OCI-LY7 (cell line): Measurements from ENCODE around the gene FYN.

Experiments used
- EZH2phosphoT487 ChIP-seq: fragments of 200-600 bp; sonication (generic); IDR thresholded peaks from 2 replicates; pipeline ENCODE4 v1.6.1; 2018; ENCODE audit warnings: low read depth, borderline replicate concordance, mild to moderate bottlenecking, mixed run types, antibody characterized with exemption, low read length, moderate library complexity, mixed read lengths
- TF ChIP-seq, protein P1 (sequence below): fragments of 200-600 bp; sonication (generic); conservative IDR thresholded peaks from 2 replicates; pipeline ENCODE4 v1.5.1; 2014; ENCODE audit warnings: mild to moderate bottlenecking, antibody characterized with exemption, low read length, moderate library complexity, mixed read lengths

GRCh38 chr6:111770263-111771093, 102.8 kb downstream of the FYN start:
- TF ChIP-seq, protein P1, sequence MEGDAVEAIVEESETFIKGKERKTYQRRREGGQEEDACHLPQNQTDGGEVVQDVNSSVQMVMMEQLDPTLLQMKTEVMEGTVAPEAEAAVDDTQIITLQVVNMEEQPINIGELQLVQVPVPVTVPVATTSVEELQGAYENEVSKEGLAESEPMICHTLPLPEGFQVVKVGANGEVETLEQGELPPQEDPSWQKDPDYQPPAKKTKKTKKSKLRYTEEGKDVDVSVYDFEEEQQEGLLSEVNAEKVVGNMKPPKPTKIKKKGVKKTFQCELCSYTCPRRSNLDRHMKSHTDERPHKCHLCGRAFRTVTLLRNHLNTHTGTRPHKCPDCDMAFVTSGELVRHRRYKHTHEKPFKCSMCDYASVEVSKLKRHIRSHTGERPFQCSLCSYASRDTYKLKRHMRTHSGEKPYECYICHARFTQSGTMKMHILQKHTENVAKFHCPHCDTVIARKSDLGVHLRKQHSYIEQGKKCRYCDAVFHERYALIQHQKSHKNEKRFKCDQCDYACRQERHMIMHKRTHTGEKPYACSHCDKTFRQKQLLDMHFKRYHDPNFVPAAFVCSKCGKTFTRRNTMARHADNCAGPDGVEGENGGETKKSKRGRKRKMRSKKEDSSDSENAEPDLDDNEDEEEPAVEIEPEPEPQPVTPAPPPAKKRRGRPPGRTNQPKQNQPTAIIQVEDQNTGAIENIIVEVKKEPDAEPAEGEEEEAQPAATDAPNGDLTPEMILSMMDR: no peak
- TF ChIP-seq EZH2phosphoT487: no peak
